DMS153 (cell line): ENCODE measurements around the gene ZNF613.
"Not testable (repeated sequence)": the region's sequence is repeated elsewhere in the genome, so short reads cannot be mapped to it uniquely, and the experiment has no call there.

Source experiments
- DNase-seq: peaks from one replicate; lab custom pipeline; 2025; lab: John Stamatoyannopoulos, UW

The ZNF613 gene

DNA sequence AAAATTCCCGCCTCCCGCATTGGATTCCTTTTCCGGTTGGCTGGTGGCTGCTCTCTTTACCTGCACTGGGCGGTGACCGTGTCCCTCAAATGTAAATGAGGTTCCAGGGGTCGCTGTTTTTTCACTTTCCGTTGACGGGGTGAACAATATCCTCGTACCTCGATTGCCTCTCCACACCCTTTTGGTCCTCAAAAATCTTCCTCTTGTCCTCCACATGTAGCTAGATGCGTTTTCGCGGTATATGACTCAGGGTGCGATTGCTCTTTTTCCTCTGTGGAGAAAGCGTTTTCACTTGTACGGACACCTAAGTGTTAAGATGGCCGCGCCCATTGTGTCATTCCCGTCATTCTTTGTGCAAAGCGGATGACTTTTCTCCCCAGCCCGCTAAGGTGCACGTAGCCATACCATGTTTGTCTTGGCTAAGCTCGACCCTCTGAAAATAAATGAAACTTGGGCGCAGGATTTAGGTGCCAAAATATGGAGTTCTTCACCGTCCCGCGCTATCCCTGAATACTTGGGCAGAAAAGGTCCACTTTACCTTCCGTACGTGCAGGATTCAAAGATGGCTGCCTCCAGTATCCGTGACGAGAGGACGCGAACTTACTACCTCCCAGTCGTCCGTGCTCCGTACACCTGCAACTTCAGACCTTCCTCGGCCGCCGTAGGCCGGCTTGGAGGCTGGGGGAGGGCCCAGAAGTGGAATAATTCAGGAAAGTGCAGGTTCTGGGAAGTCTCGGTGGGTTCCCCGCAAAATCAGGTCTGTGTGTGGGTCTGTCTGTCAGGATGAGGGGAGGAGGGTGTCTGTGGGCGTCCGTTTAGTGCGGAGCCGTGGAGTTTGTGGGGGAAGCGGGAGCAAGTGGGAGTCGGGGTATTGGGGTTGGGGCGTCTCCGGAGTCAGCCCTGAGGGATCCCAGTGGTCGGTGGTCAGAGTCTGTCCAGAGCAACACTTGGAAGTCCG is at the start of gene ZNF613:
TSS of gene ZNF613 (plus strand) at position 689 of the 958 bp plus-strand sequence. CDS start 8,749 bp downstream, outside the sequence.
- DNase-seq = peak; percentile 86

DNA sequence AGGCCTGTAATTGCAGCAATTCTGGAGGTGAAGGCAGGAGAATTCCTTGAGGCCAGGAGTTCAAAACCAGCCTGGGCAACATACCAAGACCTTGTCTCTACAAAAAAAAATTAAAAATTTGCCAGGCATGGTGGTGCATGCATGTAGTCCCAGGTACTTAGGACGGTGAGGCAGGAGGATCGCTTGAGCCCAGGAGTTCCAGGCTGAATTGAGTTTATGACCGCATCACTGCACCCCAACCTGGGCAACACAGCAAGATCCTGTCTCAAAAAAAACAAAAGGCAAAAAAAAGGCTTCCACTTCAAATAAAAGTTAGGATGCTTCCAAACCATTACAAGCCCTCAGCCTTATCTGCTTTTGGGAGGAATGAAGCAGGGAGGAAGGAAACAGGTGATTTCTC is 44.8 kb upstream of the ZNF613 start:
- DNase-seq = no peak

DNA sequence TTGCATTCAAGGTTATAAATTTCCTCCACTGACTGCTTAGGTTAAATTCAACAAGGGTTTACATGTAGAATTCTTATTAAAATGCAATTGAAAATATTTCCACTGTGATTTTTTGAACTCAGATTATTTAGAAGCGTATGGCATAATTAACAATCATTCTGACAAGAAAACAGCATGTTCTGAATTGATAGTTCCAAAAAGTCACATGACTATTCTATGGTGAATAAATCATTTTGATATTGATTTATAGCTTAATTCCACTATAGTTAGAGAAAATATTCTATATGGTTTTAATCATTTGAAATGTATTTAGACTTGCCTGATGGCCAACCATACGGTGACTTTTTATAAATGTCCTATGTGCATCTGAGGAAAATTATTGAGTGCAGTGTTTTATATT is 42.6 kb upstream of the ZNF613 start:
- no peak for DNase-seq

DNA sequence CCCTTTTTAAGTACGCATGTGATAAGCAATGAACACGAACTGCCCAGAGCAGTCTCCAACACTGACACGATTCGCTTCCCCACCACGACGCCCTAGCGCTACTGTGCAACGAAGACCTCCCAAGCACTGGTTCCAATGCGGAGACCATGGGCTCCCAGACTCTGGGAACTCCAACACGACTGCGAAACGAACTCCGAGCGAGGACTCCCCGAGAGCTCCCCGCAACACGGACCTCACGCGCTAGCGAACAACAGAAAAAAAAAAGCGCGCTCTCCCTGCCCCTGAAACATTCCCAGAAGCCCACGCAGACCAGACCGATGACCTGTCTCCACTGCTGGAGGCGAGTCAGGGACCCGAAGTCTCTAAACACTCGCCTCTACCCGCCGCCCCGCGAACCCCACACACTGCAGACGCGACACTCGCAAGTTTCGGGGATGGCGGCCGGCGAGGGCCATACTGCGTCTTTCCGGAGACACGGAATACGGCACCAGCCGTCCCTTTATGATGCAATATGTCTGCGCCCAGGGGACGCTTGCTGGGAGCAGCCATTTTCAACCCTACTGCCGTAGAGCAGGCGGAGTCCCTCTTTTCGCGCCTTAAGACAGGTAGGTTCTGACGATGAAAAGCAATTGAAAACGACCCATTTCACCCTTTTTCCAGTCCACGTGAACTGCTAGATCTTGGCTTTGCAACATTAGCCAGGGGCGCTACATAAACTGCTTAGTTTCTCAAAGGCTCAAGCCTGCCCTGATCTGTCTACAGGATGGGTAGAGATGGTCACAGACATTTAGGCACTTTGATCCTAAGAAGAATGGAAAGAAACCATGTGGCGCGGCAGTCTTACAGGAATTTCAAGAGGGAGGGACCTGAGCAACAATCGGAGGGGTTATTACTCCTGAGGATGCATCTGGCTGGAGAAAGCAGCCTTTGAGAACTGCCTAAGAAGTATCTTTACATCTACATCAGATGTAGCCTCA is 39.5 kb upstream of the ZNF613 start, which contains the start of gene ZNF577:
TSS of gene ZNF577 (minus strand) at position 430 of the 977 bp plus-strand sequence. CDS start 7,569 bp downstream, outside the sequence.
- DNase-seq = no peak

DNA sequence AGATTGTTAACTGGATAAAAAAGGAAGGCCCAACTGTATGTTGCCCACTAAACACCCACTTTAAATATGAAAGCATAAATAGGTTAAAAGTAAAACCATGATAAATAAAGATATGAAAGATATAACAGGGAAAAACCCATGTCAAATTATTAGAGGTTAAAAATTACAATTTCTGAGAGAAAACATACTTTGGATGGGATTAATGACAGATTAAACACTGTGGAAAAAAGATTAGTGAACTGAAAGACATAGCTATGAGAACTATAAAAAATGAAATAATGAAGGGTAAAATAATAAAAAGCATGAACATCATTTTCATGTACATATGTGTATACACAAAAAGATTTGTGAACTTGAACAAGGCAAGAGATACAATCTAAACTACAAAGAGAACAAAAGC is 37.3 kb upstream of the ZNF613 start:
- DNase-seq = no peak

DNA sequence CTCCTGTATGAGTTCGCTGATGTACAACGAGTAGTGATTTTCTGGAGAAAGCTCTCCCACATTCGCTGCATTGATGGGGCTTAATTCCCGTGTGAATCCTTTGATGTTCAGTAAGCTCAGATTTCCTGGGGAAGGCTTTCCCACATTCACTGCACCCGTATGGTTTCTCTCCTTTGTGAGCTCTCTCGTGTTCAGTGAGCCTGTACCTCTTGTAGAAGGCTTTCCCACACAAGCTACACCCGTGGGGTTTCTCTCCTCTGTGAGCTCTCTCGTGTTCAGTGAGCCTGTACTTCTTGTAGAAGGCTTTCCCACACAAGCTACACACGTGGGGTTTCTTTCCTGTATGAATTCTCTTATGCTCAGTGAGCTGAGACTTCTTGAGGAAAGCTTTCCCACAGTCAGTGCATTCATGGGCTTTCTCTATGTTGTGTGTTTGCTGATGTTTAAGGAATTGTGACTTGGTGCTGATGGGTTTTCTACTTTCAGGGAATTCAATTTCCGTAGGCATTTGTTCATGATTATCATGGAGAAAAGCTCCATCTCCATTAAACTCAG is 36.0 kb upstream of the ZNF613 start:
- DNase-seq = no peak

DNA sequence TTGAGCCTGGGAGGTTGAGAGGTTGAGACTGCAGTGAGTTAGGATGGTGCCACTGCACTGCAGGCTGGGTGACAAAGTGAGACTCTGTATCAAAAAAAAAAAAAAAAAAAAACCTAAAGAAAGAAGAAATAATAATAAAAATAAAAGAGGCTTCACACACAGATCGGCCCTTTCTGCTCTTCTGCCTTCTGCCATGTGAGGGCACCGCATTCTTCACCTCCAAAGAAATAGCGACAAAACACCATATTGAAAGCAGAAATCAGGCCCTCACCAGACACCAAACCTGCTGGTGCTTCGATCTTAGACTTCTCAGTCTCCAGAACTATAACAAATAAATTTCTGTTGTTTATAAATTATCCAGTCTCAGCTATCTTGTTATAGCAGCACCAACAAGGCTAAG is 25.4 kb upstream of the ZNF613 start:
- no peak for DNase-seq

DNA sequence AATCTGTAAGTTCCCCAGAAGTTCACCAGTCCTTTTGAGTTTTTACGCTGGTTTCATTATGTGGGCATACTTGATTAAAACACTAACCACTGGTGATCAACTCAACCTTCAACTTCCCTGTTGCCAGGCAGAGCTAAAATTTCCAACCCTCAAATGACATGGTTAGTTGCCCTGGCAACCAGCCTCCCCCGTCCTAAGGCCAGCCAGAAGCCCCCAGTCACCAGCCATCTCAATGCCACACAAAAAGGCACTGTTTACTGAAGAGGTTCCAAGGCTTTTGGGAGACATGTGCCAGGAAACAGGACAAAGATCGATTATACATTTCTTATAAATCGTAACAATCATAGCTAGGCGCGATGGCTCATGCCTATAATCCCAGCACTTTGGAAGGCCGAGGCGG is 24.1 kb upstream of the ZNF613 start:
- DNase-seq = no peak

DNA sequence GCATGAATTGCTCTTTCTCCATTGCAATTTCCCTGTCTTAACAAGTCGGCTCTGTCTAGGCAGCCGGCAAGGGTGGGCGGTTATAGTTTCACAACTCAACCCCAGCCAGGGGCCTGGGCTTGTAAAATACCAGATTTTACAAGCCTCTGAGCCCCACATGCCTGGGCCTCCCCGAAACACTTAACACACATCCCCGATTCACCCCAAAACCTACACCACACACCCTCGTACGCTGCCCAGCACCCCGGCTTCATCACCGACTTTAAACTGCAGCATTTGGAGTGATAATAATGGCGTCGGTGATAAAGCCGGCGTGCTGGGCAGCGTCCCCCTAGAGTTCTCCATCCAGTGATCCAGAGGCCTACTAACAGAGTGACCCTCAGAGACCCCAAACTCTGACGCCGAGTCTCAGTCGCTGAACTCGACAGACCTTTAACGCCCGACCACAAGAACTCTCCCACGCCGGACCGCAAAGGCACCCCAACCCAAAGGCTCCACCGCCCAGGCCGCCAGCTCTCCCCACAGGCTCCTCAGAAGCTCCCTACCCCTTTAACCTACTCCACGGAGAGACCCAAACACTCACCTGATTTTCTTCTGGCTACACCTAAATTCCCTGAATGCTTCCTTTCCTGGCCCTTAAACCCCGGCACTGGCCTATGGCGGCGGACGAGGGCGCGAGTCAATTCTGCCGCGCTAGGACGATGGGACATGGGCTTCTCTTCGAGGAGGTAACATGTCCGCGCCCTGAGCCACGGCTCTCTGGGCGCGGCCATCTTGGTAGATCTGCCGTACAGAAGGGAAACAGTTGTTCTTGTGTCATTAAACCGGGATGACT is 22.7 kb upstream of the ZNF613 start, which contains the start of gene ZNF649:
TSS of gene ZNF649 (minus strand) at position 687 of the 835 bp plus-strand sequence. CDS start 4,910 bp downstream, outside the sequence.
- DNase-seq = peak; percentile 77

DNA sequence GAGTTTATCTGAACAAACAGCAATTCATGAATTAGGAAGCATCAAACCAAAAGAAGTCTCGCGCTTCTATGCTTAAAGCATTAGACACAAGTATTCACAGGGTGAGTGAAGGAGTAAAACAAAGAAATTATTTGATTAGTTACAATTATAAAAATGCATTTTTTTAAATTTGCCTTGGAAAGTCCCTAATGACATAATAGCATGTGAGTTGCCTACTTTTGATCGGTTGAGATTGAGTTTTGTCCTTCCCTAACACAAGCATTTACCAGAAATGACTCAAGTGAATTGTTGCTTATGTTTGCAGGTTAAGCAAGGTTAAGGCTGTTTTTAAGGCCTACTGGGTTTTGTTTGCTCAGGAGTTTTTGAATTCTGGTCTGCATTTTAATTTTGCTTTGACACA is 22.1 kb upstream of the ZNF613 start:
- DNase-seq = no peak

DNA sequence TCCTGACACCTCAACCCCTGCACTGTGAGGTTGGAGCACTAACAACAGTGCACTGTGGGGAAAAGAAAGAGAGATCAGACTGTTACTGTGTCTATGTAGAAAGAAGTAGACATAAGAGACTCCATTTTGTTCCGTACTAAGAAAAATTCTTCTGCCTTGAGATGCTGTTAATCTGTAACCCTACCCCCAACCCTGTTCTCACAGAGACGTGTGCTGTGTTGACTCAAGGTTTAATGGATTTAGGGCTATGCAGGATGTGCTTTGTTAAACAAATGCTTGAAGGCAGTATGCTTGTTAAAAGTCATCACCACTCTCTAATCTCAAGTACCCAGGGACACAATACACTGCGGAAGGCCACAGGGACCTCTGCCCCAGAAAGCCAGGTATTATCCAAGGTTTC is 21.6 kb upstream of the ZNF613 start:
- DNase-seq = not testable (repeated sequence)

DNA sequence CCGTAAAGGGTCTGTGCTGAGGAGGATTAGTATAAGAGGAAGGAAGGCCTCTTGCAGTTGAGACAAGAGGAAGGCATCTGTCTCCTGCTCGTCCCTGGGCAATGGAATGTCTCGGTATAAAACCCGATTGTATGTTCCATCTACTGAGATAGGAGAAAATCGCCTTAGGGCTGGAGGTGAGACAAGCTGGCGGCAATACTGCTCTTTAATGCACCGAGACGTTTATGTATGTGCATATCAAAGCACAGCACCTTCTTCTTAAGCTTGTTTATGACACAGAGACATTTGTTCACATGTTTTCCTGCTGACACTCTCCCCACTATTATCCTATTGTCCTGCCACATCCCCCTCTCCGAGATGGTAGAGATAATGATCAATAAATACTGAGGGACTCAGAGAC is 21.2 kb upstream of the ZNF613 start:
- DNase-seq = not testable (repeated sequence)

DNA sequence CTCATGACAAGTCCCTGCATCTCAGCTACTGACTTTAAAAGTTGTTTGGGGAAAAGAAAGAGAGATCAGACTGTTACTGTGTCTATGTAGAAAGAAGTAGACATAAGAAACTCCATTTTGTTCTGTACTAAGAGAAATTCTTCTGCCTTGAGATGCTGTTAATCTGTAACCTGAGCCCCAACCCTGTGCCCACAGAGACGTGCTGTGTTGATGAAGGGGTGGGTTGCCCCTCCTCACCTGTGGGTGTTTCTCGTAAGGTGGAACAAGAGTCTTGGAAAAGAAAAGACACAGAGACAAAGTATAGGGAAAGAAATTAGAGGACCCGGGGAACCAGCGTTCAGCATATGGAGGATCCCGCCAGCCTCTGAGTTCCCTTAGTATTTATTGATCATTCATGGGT is 19.3 kb upstream of the ZNF613 start:
- not testable (repeated sequence) for DNase-seq

DNA sequence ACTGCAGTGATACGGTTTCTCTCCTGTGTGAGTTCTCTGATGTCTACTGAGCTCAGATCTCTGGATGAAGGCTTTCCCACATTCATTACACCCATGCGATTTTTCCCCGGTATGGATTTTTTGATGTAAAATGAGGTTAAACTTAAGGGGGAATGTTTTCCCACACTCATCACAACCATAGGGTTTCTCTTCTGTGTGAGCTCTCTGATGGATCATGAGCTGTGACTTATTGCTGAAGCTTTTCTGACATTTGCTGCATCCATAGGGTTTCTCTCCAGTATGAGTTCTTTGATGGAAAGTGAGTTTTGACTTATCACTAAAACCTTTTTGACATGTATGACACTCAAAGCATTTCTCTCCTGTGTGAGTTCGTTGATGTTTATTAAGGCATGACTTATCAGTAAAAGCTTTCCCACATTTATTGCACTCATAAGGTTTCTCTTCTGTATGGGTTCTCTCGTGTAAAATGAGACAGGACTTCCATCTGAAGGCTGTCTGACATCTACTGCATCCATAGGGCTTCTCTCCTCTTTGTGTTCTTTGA is 11.9 kb upstream of the ZNF613 start:
- no peak for DNase-seq

DNA sequence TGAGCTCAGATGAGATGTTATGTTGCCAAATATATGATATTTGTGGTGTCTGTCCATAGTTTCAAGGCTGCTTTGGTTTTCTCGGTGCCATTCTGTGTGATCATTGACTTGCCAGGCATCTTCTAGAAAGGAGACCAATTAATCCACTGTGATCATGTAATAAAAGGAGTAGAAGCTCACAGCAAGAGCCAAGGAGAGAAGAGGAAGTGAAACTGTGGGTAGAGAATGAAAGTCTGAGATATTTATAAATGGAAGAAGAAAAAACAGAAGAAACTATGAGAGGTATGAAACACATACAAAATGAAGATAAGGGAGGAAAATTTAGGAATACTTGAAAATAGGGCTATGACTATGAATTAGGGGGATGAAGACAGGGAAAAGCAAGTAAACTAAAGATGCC is 11.1 kb upstream of the ZNF613 start:
- no peak for DNase-seq

DNA sequence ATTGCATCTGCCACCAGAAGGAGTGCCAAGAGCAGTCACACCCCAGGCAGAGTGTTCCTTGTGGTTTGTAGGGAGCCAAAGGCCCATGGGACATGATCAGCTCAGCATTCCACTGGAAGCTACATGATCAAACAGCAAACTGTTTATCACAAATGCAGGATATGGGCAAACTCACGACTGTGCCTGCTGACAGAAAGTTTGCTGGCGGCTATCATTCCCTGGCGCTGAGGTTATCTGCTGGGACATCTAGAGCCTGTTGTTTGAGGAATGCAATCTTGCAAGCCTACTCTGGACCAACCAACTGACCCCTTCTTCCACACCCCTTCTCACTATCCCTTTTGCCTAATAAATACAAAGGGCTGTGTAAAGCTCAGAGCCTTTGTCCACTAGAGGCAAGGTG is 7.7 kb upstream of the ZNF613 start:
- no peak for DNase-seq

DNA sequence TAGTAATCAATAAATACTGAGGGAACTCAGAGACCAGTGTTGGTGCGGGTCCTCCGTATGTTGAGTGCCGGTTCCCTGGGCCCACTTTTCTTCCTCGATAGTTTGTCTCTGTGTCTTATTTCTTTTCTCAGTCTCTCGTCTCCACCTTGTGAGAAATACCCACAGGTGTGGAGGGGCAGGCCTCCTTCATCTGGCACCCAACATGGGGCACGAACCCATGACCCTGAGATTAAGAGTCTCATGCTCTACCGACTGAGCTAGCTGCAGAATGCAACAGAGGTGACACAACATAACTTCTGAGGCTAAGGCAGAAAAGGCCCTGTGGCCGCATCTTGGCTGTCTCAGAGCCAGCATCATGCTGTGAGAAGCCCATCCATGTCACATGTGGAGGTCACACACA is 5.3 kb upstream of the ZNF613 start:
- no peak for DNase-seq

DNA sequence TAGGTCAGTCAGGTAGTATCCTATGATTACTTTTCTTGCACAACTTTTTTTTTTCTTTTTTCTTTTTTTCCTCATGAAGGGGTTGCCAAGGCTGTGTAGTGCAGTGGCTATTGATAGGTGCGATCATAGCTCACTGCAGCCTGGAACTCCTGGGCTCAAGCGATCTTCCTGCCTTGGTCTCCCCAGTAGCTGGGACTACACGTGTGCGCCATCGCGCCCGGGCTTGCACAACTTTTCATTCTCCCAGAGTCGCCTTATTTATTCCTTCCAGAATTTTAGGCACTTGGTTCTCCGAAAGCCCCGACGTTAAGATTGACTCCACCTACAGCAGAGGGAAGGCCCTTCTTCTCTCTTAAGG is 867 bp upstream of the ZNF613 start:
- DNase-seq = no peak

DNA sequence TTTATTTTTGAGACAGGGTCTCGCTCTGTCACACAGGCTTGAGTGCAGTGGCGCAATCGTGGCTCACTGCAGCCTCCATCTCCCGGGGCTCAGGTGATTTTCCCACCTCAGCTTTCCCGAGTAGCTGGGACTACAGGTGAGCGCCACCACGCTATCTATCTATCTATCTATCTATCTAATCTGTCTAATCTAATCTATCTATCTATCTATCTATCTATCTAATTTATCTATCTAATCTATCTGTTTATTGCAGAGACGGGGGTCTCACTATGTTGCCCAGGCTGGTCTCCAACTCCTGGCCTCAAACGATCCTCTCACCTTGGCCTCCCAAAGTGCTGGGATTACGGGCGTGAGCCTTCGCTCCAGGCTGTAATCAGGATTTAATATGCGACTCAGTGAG is 587 bp downstream of the ZNF613 start:
- no peak for DNase-seq

DNA sequence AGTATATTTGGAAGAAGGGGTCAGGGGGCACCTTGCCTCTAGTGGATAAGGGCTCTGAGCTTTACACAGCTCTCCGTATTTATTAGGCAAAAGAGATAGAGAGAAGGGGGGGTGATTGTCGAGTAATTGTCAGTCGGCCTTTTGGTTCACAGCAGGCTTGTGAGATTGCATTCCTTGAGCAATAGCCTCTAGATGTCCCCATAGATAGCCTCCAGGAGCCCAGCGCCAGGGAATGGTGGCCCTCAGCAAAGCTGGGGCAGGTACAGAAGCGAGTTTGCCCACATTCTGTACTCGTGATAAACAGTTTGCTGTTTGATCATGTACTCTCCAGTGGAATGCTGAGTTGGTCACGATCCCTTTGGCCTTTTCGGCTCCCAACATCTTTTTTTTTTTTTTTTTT is 4.6 kb downstream of the ZNF613 start:
- no peak for DNase-seq

DNA sequence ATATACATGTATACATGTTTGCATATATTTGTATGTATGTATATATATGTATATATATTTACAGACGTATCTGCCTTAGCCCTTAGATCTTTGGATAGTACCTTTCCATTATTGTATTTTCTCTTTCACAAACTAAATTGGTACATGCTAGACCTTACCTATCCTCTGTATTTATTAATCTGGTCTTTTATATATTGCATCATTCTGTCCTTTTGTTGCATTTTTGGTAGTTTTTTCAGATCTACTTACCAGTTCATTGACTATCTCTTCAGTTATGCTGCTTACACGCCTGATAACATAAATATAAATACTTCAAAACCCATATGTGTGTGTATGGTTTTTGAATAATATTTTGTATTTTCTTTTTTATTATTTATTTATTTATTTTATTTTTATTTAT is 11.7 kb downstream of the ZNF613 start:
- no peak for DNase-seq
